HepG2 (cell line): Measurements from ENCODE around the gene SMIM8. TPM values are rescaled to one million over a fixed set of nuclear protein-coding genes. Genes with fewer than 3 reads are reported as not detected.

Source experiments
- BATF2 ChIP-seq: sonication (generic); formaldehyde crosslinking; IDR thresholded peaks from 2 replicates; pipeline ENCODE4 v1.8.0; 2022; ENCODE audit warnings: mild to moderate bottlenecking, missing genetic modification reagents, moderate library complexity
- FOSL1 ChIP-seq: sonication (generic); formaldehyde crosslinking; IDR thresholded peaks from 2 replicates; pipeline ENCODE4 v1.9.0; 2021; ENCODE audit warnings: missing genetic modification reagents, borderline replicate concordance
- PRPF4 ChIP-seq: fragments of 200-400 bp; formaldehyde crosslinking; IDR thresholded peaks from 2 replicates; pipeline ENCODE4 v1.6.1; 2016; ENCODE audit warnings: low read length, low read depth; ENCODE audit not compliant: poor library complexity, severe bottlenecking
- SMAD9 ChIP-seq: sonication (generic); formaldehyde crosslinking; IDR thresholded peaks from 2 replicates; pipeline ENCODE4 v1.5.1; 2020; ENCODE audit warnings: mild to moderate bottlenecking, missing genetic modification reagents
- SOX13 ChIP-seq, 3 experiments: fragments of 450-650 bp in 1 of 3; sonication (generic) in 1 of 3; formaldehyde crosslinking in 1 of 3; IDR thresholded peaks in 2 of 3; conservative IDR thresholded peaks in 1 of 3; 2 replicates each; pipeline versions ENCODE4 v1.5.0 to v1.6.1; 2016 to 2020; ENCODE audit warnings: antibody characterized with exemption in 1 of 3, mild to moderate bottlenecking in 1 of 3, missing compliant biosample characterization in 1 of 3, missing genetic modification reagents in 1 of 3, moderate library complexity in 1 of 3
- SOX5 ChIP-seq: IDR thresholded peaks from 2 replicates; pipeline ENCODE4 v1.6.1; 2016; ENCODE audit warnings: borderline replicate concordance
- YEATS2 ChIP-seq: sonication (generic); formaldehyde crosslinking; IDR thresholded peaks from 2 replicates; pipeline ENCODE4 v1.4.0; 2020; ENCODE audit warnings: missing genetic modification reagents, borderline replicate concordance
- ZBTB14 ChIP-seq: sonication (generic); formaldehyde crosslinking; IDR thresholded peaks from 2 replicates; pipeline ENCODE4 v1.4.0; 2020; ENCODE audit warnings: missing genetic modification reagents
- ZXDC ChIP-seq: sonication (generic); formaldehyde crosslinking; IDR thresholded peaks from 2 replicates; pipeline ENCODE4 v1.5.0; 2020; ENCODE audit warnings: mild to moderate bottlenecking, missing genetic modification reagents
- polyA plus RNA-seq, 8 experiments: library from polyadenylated mRNA; depleted of rRNA in 3 of 8; stranded (reverse) in 7 of 8; unstranded in 1 of 8; fragments of >200 nt; fragmentation: Illumina TruSeq in 4 of 8; extraction: Trizol in 4 of 8; gene quantifications; 2 replicates each; pipeline versions ENCODE4 v1.2.1 to v1.2.3, GENCODE V29; 2011 to 2016; ENCODE audit warnings: low read depth in 4 of 8, missing spikeins in 1 of 8, mixed read lengths in 1 of 8; ENCODE audit not compliant: insufficient read depth in 1 of 8
- total RNA-seq, 5 experiments: library from RNA; depleted of rRNA; stranded (reverse); fragments of >200 nt; fragmentation: Illumina TruSeq; extraction: Trizol; gene quantifications; 2 replicates each; pipeline ENCODE4 v1.2.3, GENCODE V29; 2016; ENCODE audit warnings: low read depth in 1 of 5
- TF ChIP-seq, protein P1 (sequence below): sonication (generic); IDR thresholded peaks from 2 replicates; pipeline ENCODE4 v1.6.1; 2016; ENCODE audit warnings: low read depth, borderline replicate concordance
- TF ChIP-seq, protein P2 (sequence below): sonication (generic); formaldehyde crosslinking; IDR thresholded peaks from 2 replicates; pipeline ENCODE4 v1.4.0; 2020; ENCODE audit warnings: missing genetic modification reagents, mild to moderate bottlenecking, borderline replicate concordance
- TF ChIP-seq, protein P3 (sequence below): sonication (generic); formaldehyde crosslinking; IDR thresholded peaks from 2 replicates; pipeline ENCODE4 v1.5.0; 2020; ENCODE audit warnings: mild to moderate bottlenecking, missing genetic modification reagents, borderline replicate concordance

Gene SMIM8
- total and polyA plus RNA-seq, 2 of the 13 experiments (the other 11 are each of a cell fraction or from before 2014, with no cell fraction given), result 4.8 to 10.0 TPM

GRCh38 chr6:87322304-87323212 is at the start of gene SMIM8 (continued):
- TF ChIP-seq YEATS2 (CRISPR knock-in tag) (peak; percentile 86), FOSL1 (CRISPR knock-in tag) (no peak), SOX5 (CRISPR knock-in tag) (peak; percentile 56; the same call in 1 of the 2 replicates), ZXDC (no peak), SMAD9 (0 out of 2 replicates have a peak, but pooled peaks have one; percentile 50), PRPF4 (no peak), ZBTB14 (CRISPR knock-in tag) (peak; percentile 69), BATF2 (CRISPR knock-in tag) (peak; percentile 52; the same call in 1 of the 2 replicates), SOX13 (IDR thresholded peaks at IDR 0.05) (no peak), SOX13 (CRISPR knock-in tag; conservative IDR thresholded peaks at IDR 0.05 in 1 of 2, IDR thresholded peaks at IDR 0.05 in 1 of 2) (peak in 1 of 2 experiments; percentile 69; a peak in 2 of 4 replicates)
- TF ChIP-seq, protein P1, sequence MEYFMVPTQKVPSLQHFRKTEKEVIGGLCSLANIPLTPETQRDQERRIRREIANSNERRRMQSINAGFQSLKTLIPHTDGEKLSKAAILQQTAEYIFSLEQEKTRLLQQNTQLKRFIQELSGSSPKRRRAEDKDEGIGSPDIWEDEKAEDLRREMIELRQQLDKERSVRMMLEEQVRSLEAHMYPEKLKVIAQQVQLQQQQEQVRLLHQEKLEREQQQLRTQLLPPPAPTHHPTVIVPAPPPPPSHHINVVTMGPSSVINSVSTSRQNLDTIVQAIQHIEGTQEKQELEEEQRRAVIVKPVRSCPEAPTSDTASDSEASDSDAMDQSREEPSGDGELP, result peak; percentile 27; the same call in 1 of the 2 replicates
- TF ChIP-seq, protein P2, sequence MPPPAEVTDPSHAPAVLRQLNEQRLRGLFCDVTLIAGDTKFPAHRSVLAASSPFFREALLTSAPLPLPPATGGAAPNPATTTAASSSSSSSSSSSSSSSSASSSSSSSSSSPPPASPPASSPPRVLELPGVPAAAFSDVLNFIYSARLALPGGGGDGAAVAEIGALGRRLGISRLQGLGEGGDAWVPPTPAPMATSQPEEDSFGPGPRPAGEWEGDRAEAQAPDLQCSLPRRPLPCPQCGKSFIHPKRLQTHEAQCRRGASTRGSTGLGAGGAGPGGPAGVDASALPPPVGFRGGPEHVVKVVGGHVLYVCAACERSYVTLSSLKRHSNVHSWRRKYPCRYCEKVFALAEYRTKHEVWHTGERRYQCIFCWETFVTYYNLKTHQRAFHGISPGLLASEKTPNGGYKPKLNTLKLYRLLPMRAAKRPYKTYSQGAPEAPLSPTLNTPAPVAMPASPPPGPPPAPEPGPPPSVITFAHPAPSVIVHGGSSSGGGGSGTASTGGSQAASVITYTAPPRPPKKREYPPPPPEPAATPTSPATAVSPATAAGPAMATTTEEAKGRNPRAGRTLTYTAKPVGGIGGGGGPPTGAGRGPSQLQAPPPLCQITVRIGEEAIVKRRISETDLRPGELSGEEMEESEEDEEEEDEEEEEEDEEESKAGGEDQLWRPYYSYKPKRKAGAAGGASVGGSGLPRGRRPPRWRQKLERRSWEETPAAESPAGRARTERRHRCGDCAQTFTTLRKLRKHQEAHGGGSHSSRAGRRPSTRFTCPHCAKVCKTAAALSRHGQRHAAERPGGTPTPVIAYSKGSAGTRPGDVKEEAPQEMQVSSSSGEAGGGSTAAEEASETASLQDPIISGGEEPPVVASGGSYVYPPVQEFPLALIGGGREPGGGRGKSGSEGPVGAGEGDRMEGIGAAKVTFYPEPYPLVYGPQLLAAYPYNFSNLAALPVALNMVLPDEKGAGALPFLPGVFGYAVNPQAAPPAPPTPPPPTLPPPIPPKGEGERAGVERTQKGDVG, result no peak
- TF ChIP-seq, protein P3, sequence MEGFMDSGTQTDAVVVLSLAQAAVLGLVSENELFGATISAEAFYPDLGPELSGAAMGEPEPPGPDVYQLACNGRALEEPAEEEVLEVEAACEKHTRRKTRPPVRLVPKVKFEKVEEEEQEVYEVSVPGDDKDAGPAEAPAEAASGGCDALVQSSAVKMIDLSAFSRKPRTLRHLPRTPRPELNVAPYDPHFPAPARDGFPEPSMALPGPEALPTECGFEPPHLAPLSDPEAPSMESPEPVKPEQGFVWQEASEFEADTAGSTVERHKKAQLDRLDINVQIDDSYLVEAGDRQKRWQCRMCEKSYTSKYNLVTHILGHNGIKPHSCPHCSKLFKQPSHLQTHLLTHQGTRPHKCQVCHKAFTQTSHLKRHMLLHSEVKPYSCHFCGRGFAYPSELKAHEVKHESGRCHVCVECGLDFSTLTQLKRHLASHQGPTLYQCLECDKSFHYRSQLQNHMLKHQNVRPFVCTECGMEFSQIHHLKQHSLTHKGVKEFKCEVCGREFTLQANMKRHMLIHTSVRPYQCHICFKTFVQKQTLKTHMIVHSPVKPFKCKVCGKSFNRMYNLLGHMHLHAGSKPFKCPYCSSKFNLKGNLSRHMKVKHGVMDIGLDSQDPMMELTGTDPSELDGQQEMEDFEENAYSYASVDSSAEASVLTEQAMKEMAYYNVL (CRISPR knock-in tag), result peak; percentile 80
